ENCODE measurements around the gene PRR22.

Gene PRR22

GRCh38 chr19:5800361-5801270, 16.1 kb upstream of the PRR22 start:
- no peak overlapping the region for H3K4me3 ChIP-seq
- no peak overlapping the region for H3K9ac ChIP-seq (ENCODE audit: insufficient read length)
- no peak overlapping the region for H3K27ac ChIP-seq
- TF ChIP-seq FOXP2 (optimal IDR thresholded peaks at IDR 0.05; ENCODE audit: control extremely low read depth, extremely low read length, insufficient read depth) (no peak), EZH2 (IDR thresholded peaks at IDR 0.05) (no peak), POLR2AphosphoS5 (IDR thresholded peaks at IDR 0.05; ENCODE audit: borderline replicate concordance, low read depth, low read length) (no peak)
- no peaks in the 10 kb centered on the region for H3K36me3 ChIP-seq (ENCODE audit: insufficient read depth, low read length)
- no peaks in the 10 kb centered on the region for H3K9me3 ChIP-seq (ENCODE audit: low read depth, low read length)
- no peak for DNase-seq (ENCODE audit: low read depth, low spot score)

- Histone ChIP-seq H3K9me3 (ENCODE audit: low read depth, low read length) (no peaks in the 10 kb centered on the region), H3K36me3 (ENCODE audit: insufficient read depth, low read length) (no peaks in the 10 kb centered on the region), H3K9ac (ENCODE audit: insufficient read length) (no peak overlapping the region), H3K27ac (no peak overlapping the region), H3K4me3 (no peak overlapping the region)
- TF ChIP-seq FOXP2 (optimal IDR thresholded peaks at IDR 0.05; ENCODE audit: control extremely low read depth, extremely low read length, insufficient read depth) (no peak), EZH2 (IDR thresholded peaks at IDR 0.05) (no peak), POLR2AphosphoS5 (IDR thresholded peaks at IDR 0.05; ENCODE audit: borderline replicate concordance, low read depth, low read length) (no peak)
- no peak for DNase-seq (ENCODE audit: low read depth, low spot score)
Observed at GRCh38 chr19:5799247-5800241, 15.0 kb upstream of the PRR22 start.

GRCh38 chr19:5798244-5798643, 13.7 kb upstream of the PRR22 start:
- no peaks in the 10 kb centered on the region for H3K36me3 ChIP-seq (ENCODE audit: insufficient read depth, low read length)
- no peak for DNase-seq (ENCODE audit: low read depth, low spot score)
- TF ChIP-seq FOXP2 (optimal IDR thresholded peaks at IDR 0.05; ENCODE audit: control extremely low read depth, extremely low read length, insufficient read depth): no peak
- TF ChIP-seq POLR2AphosphoS5 (IDR thresholded peaks at IDR 0.05; ENCODE audit: borderline replicate concordance, low read depth, low read length): no peak
- TF ChIP-seq EZH2 (IDR thresholded peaks at IDR 0.05): no peak
- no peak overlapping the region for H3K27ac ChIP-seq
- no peaks in the 10 kb centered on the region for H3K9me3 ChIP-seq (ENCODE audit: low read depth, low read length)
- H3K4me3 ChIP-seq: no peak overlapping the region
- no peak overlapping the region for H3K9ac ChIP-seq (ENCODE audit: insufficient read length)

- TF ChIP-seq EZH2 (IDR thresholded peaks at IDR 0.05): no peak
- TF ChIP-seq FOXP2 (optimal IDR thresholded peaks at IDR 0.05; ENCODE audit: control extremely low read depth, extremely low read length, insufficient read depth): no peak
- TF ChIP-seq POLR2AphosphoS5 (IDR thresholded peaks at IDR 0.05; ENCODE audit: borderline replicate concordance, low read depth, low read length): no peak
- no peak overlapping the region for H3K4me3 ChIP-seq
- no peak for DNase-seq (ENCODE audit: low read depth, low spot score)
- no peaks in the 10 kb centered on the region for H3K9me3 ChIP-seq (ENCODE audit: low read depth, low read length)
- H3K36me3 ChIP-seq (ENCODE audit: insufficient read depth, low read length): no peaks in the 10 kb centered on the region
- no peak overlapping the region for H3K27ac ChIP-seq
- H3K9ac ChIP-seq (ENCODE audit: insufficient read length): no peak overlapping the region
Observed at GRCh38 chr19:5795382-5795919, 10.9 kb upstream of the PRR22 start.

- no peak overlapping the region for H3K27ac ChIP-seq
- H3K4me3 ChIP-seq: no peak overlapping the region
- DNase-seq (ENCODE audit: low read depth, low spot score): no peak
- no peak overlapping the region for H3K9ac ChIP-seq (ENCODE audit: insufficient read length)
- no peaks in the 10 kb centered on the region for H3K9me3 ChIP-seq (ENCODE audit: low read depth, low read length)
- TF ChIP-seq POLR2AphosphoS5 (IDR thresholded peaks at IDR 0.05; ENCODE audit: borderline replicate concordance, low read depth, low read length): no peak
- no peak for TF ChIP-seq EZH2 (IDR thresholded peaks at IDR 0.05)
- no peak for TF ChIP-seq FOXP2 (optimal IDR thresholded peaks at IDR 0.05; ENCODE audit: control extremely low read depth, extremely low read length, insufficient read depth)
- peaks cover 17% of the 10 kb centered on the region for H3K36me3 ChIP-seq (ENCODE audit: insufficient read depth, low read length)
Observed at GRCh38 chr19:5793188-5793587, 8.6 kb upstream of the PRR22 start.

- TF ChIP-seq FOXP2 (optimal IDR thresholded peaks at IDR 0.05; ENCODE audit: control extremely low read depth, extremely low read length, insufficient read depth) (no peak), EZH2 (IDR thresholded peaks at IDR 0.05) (no peak), POLR2AphosphoS5 (IDR thresholded peaks at IDR 0.05; ENCODE audit: borderline replicate concordance, low read depth, low read length) (no peak)
- H3K27ac ChIP-seq: no peak overlapping the region
- H3K9ac ChIP-seq (ENCODE audit: insufficient read length): no peak overlapping the region
- H3K4me3 ChIP-seq: no peak overlapping the region
- H3K9me3 ChIP-seq (ENCODE audit: low read depth, low read length): no peaks in the 10 kb centered on the region
- peaks cover 26% of the 10 kb centered on the region for H3K36me3 ChIP-seq (ENCODE audit: insufficient read depth, low read length)
- no peak for DNase-seq (ENCODE audit: low read depth, low spot score)
Observed at GRCh38 chr19:5792224-5792623, 7.7 kb upstream of the PRR22 start.

- Histone ChIP-seq H3K27ac (peak within 1 kb of the TSS; percentile 99), H3K36me3 (ENCODE audit: insufficient read depth, low read length) (peaks cover 40% of the 10 kb centered on the region), H3K9me3 (ENCODE audit: low read depth, low read length) (no peaks in the 10 kb centered on the region), H3K9ac (ENCODE audit: insufficient read length) (peak within 1 kb of the TSS; percentile 100), H3K4me3 (peak within 1 kb of the TSS; percentile 100)
- TF ChIP-seq POLR2AphosphoS5 (IDR thresholded peaks at IDR 0.05; ENCODE audit: borderline replicate concordance, low read depth, low read length) (peak; percentile 75; the same call in 1 of the 2 replicates), FOXP2 (optimal IDR thresholded peaks at IDR 0.05; ENCODE audit: control extremely low read depth, extremely low read length, insufficient read depth) (peak; percentile 25), EZH2 (IDR thresholded peaks at IDR 0.05) (no peak)
- DNase-seq (ENCODE audit: low read depth, low spot score): peak; percentile 92
Observed at GRCh38 chr19:5790559-5791520, 6.3 kb upstream of the PRR22 start, which contains the start of gene DUS3L. Gene DUS3L (minus strand): TSS chr19:5791163. CDS start chr19:5791141, 22 bp downstream.

Measured in SK-N-MC (cell line).